RWPE1 (cell line): ENCODE data around the gene KCNIP3.
"Not testable (repeated sequence)": the region's sequence is repeated elsewhere in the genome, so short reads cannot be mapped to it uniquely, and the experiment has no call there.

ENCODE experiments used
- CTCF ChIA-PET: fragments of 350-600 bp; sonication (Branson Sonifier 250); formaldehyde crosslinking; extraction: SDS; loops from one replicate; lab custom pipeline; 2021; lab: Yijun Ruan, JAX
- POLR2A ChIA-PET: fragments of 400-600 bp; formaldehyde crosslinking; extraction: SDS; loops from one replicate; lab custom pipeline; 2020; ENCODE audit warnings: antibody characterized with exemption; ENCODE audit not compliant: low non-redundant PET; lab: Yijun Ruan, JAX
- DNase-seq: peaks from one replicate; pipeline ENCODE4 v3.0.0; 2012; ENCODE audit warnings: low spot score
- H3K27ac ChIP-seq: fragments of 450-650 bp; 2 replicates; pipeline ENCODE4 v1.5.1; 2017

Gene KCNIP3

GRCh38 chr2:95429748-95430467, 132.8 kb downstream of the KCNIP3 start:
- H3K27ac ChIP-seq, CTCF ChIA-PET, POLR2A ChIA-PET, DNase-seq: not testable (repeated sequence)

DNA sequence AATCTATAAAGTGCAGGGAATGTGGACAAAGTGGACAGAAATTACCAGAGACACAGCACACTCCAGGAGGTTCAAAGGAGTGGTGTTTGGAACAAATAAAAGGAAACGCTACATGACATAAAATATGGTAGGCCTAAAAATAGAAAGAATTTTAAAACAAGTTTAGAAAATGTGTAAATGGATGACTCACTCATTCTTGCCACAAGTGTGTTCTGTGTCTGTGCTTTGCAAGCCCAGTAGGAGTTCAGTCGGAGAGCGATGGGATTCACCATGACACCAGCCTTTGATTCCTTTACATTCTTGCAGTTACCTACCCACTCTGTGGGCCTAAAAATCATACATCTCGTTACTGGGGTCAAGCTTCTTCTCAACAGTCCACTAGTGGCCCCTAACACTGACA, 136.2 kb downstream of the KCNIP3 start:
- POLR2A ChIA-PET, H3K27ac ChIP-seq, DNase-seq, CTCF ChIA-PET: not testable (repeated sequence)

GRCh38 chr2:95433973-95434372, 136.8 kb downstream of the KCNIP3 start:
- not testable (repeated sequence) for H3K27ac ChIP-seq, DNase-seq

DNA sequence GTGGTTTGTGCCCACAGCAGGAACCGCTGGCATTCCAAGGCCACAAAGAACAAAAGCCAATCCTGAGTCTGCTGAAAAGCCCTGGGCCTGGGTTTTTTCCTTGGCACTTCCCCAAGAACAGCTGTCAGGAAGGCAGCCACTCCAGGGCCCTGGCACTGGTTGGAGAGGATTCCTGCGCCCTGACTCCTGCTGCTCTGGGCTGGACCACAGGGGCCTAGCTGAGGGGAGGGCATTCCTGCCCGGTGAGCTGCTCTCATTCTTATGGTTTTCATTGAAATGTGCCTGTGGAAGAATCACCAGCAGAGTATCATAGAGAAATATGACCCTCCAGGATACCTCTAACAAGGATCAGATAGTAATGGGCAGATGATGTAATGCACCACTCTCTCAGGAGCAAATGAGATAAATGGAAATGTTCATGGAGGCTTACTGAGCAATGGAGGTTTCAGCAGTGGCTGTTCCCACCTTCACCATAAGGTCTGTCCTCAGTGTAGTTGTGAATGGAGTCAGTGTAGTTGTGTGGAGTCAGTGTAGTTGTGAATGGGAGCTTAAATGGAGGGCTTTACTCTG, 137.4 kb downstream of the KCNIP3 start:
- POLR2A ChIA-PET, H3K27ac ChIP-seq, CTCF ChIA-PET, DNase-seq: not testable (repeated sequence)

More at GRCh38 chr2:95433973-95434372, 136.8 kb downstream of the KCNIP3 start:
- POLR2A ChIA-PET, CTCF ChIA-PET: not testable (repeated sequence)

- POLR2A ChIA-PET, H3K27ac ChIP-seq, DNase-seq, CTCF ChIA-PET: not testable (repeated sequence)
These were observed 138.2 kb downstream of the KCNIP3 start for GRCh38 chr2:95435162-95435871.
